ENCODE results near the gene TMEM19. TPM values are rescaled to one million over a fixed set of nuclear protein-coding genes. Genes with fewer than 3 reads are reported as not detected.
"Not testable (repeated sequence)": the region's sequence is repeated elsewhere in the genome, so short reads cannot be mapped to it uniquely, and the experiment has no call there.

TMEM19 gene
- total RNA-seq, 1 experiment from 2014 or later: 78.5 TPM

DNA sequence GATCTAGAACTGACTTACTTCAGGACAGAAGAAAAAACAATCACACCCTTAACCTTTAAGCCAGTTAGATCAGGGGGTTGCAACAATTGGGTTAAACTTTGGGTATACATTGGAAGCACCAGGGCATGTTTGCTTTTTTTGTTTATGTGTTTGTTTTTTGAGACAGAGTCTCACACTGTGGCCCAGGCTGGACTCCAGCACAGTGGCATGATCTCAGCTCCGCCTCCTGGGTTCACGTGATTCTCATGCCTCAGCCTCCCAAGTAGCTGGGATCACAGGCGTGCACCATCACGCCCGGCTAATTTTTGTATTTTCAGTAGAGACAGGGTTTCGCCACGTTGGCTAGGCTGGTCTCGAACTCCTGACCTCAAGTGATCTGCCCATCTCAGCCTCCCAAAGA, 16.3 kb downstream of the TMEM19 start:
- in situ Hi-C loops (cut with HindIII; ENCODE audit: low pct_unique_long_range_greater_than_20kb, low sequenced_read_pairs): not testable (repeated sequence)

DNA sequence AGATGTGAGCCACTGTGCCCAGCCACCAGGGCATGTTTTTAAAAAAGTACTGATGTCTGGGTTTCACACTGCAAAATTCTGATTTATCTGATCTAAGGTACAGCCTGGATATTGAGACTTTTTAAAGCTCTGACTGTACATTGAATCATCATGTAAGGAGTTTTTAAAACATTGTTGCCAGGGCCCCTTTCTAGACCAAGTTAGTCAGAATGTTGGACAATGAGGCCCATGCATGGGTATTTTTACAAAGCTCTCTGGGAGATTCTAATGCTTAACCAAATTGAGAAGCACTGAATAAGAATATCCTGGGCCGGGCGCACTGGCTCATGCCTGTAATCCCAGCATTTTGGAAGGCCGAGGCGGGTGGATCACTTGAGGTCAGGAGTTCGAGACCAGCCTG, 16.7 kb downstream of the TMEM19 start:
- DNase-seq (ENCODE audit: low read depth): no peak
- in situ Hi-C loops (cut with HindIII; ENCODE audit: low pct_unique_long_range_greater_than_20kb, low sequenced_read_pairs): no loop called here

More for the DNA sequence above, 16.3 kb downstream of the TMEM19 start:
- DNase-seq (ENCODE audit: low read depth): not testable (repeated sequence)

GRCh38 chr12:71703206-71703605, 17.3 kb downstream of the TMEM19 start:
- in situ Hi-C loops (cut with HindIII; ENCODE audit: low pct_unique_long_range_greater_than_20kb, low sequenced_read_pairs): no loop called here
- peak; percentile 45 for DNase-seq (ENCODE audit: low read depth)

DNA sequence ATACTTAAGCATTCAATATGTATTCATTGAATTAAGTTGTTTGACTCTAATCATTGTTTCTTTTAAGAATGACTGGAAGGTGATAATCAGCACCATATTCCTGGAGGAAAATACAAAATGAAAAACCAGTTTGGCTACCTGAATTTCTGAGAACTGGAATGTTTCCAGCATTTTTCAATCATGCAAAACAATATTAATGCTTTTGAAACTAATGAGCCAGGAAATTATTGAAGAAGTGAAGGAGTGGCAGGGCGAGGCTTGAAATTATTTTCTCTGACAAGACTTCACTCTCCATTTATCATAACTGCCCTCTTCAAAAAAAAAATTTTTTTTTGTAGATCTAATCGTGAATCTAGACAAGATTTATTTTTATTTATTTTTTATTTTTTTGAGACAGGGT, 19.0 kb downstream of the TMEM19 start:
- in situ Hi-C loops (cut with HindIII; ENCODE audit: low pct_unique_long_range_greater_than_20kb, low sequenced_read_pairs): no loop called here

DNA sequence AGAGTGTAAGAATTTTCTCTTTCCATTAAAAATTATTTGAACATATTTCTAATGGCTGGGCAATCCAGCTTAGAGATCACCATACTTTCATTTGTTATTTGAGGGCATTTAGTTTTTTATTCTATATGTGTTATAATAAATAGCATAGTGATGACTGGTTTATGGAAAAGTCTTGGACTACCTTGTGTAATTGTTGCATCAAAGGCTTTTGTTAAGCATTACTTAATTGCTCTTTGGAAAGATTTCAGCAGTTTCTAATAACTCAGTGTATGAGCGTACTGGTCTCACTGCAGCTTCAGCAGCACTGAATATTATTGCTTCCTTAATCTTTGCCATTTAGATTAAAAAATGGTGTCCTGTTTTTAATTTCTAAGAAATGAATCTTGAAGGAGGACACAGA, 22.8 kb downstream of the TMEM19 start:
- no peak for DNase-seq (ENCODE audit: low read depth)
- in situ Hi-C loops (cut with HindIII; ENCODE audit: low pct_unique_long_range_greater_than_20kb, low sequenced_read_pairs): no loop called here

More for the DNA sequence above, 19.0 kb downstream of the TMEM19 start:
- no peak for DNase-seq (ENCODE audit: low read depth)

- in situ Hi-C loops (cut with HindIII; ENCODE audit: low pct_unique_long_range_greater_than_20kb, low sequenced_read_pairs): no loop called here
- peak; percentile 87 for DNase-seq (ENCODE audit: low read depth)
These were observed 24.6 kb downstream of the TMEM19 start for GRCh38 chr12:71710276-71711125.

DNA sequence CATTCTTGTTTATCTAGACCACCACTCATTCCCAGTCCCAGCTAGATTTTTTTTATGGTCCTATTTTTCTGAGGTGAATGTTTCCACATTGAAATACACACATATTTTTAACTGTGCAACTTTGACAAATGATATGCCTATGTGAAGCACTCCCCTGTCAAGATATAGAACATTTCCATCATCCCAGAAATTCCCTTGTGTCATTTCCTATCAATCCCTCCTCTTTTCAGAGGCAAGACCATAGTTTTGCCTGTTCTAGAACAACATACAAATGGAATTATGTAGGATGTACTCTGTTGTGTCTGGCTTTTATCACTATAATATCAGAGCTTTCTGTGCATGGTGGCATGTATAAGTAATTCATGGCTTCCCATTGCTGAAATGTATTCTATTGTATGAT, 32.7 kb downstream of the TMEM19 start:
- DNase-seq (ENCODE audit: low read depth): no peak
- in situ Hi-C loops (cut with HindIII; ENCODE audit: low pct_unique_long_range_greater_than_20kb, low sequenced_read_pairs): no loop called here

DNA sequence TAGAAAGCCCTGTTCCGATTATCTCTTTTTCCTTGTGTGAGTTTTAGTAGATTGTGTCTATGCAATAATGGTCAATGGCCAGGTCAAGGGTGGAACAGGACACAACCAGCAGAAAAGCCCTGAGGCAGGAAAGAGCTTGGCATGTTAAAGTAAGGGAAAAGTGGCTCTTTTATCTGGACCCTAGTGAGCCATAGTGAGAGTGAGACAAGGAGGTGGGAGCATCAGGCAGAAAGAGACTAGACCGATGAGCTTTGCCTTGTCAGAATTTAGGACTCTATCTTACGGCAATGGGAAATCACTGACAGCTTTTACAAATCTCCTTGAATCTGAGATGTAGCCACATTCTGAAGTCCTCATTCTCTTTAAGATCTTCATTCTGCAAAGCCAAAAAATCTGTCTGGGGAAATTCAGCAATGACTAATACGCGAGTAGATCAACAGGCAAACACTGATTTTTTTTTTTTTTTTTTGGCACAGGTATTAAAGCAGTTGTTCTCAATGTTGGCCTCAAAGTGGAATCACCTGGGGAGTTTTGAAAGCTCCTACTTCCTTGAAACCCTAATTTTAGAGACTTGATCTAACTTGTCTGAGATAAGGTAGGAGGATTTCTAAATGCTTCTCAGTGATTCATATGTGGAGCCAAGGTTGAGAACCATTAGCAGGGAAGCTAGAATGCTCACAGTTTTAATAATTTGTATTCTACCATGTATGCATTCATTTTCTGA, 33.9 kb downstream of the TMEM19 start:
- in situ Hi-C loops (cut with HindIII; ENCODE audit: low pct_unique_long_range_greater_than_20kb, low sequenced_read_pairs): no loop called here
- DNase-seq (ENCODE audit: low read depth): no peak

GRCh38 chr12:71721783-71722505, 36.1 kb downstream of the TMEM19 start:
- in situ Hi-C loops (cut with HindIII; ENCODE audit: low pct_unique_long_range_greater_than_20kb, low sequenced_read_pairs): no loop called here
- DNase-seq (ENCODE audit: low read depth): no peak

DNA sequence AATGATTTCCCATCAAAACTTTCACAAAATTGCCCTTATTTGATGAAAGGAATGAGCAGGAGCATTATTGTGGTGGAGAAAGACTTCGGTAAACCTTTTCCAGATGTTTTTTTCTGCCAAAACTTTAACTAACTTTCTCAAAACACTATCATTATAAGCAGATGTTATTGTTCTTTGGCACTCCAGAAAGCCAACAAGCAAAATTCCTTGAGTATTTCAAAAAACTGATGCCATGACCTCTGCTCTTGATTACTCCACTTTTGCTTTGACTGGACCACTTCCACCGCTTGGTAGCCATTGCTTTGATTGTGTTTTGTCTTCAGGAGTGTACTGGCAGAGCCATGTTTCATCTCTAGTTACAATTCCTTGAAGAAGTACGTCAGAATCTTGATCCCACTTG, 39.1 kb downstream of the TMEM19 start:
- in situ Hi-C loops (cut with HindIII; ENCODE audit: low pct_unique_long_range_greater_than_20kb, low sequenced_read_pairs): no loop called here
- DNase-seq (ENCODE audit: low read depth): no peak

GRCh38 chr12:71726548-71726947, 40.7 kb downstream of the TMEM19 start:
- in situ Hi-C loops (cut with HindIII; ENCODE audit: low pct_unique_long_range_greater_than_20kb, low sequenced_read_pairs): no loop called here
- no peak for DNase-seq (ENCODE audit: low read depth)

GRCh38 chr12:71727958-71728357, 42.1 kb downstream of the TMEM19 start:
- DNase-seq (ENCODE audit: low read depth): no peak
- in situ Hi-C loops (cut with HindIII; ENCODE audit: low pct_unique_long_range_greater_than_20kb, low sequenced_read_pairs): no loop called here

DNA sequence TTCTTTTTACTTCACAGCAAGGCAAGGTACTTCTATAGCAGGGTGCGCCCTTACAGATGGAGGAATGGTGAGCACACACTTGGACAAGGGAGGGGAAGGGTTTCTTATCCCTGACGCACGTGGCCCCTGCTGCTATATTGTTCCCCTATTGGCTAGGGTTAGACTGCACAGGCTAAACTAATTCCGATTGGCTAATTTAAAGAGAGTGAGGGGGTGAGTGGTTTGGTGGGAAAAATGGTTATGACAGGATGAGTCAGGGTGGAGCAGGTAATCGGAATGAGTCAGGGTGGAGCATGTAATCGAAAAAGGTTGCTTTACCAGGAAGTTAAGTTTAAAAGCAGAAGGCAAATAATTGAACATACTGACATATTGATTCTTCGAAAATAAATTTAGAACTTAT, 45.1 kb downstream of the TMEM19 start:
- no peak for DNase-seq (ENCODE audit: low read depth)
- in situ Hi-C loops (cut with HindIII; ENCODE audit: low pct_unique_long_range_greater_than_20kb, low sequenced_read_pairs): no loop called here

DNA sequence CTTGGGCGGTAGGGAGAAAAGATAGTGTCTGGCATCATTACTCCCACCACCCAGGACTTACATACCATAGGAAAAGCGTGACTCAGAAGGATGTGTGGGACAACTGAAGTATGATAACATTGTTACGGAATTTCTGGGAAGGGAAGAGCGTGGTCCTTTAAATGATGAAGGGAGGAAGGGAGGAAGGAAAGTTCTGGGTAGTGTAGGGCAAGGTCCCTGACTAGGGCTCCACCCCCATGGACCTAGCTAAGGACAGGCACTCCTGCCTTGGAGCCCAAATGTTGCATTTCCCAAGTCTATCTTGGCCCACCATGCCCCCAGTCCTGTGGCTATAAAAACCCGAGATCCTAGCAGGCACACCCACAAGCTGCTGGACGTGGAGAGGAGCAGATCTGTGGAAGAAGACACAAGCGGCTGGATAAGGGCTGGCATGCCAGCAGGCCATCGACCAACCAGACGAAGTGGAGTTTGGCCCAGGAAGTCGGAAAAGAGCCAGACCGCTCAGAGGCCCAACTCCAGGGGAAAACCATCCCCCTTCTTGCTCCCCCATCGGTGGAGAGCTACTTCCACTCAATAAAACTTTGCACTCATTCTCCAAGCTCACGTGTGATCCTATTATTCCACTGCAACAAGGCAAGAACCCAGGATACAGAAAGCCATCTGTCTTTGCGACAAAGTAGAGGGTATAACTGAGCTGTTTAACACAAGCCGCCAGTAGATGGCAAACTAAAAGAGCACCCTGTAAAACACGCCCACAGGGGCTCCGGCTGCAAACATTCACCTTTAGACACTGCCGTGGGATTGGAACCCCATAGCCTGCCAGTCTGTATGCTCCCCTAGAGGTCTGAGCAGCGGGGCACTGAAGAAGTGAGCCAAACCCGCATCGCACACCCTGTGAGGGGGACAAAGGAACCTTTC, 45.8 kb downstream of the TMEM19 start:
- no peak for DNase-seq (ENCODE audit: low read depth)
- in situ Hi-C loops (cut with HindIII; ENCODE audit: low pct_unique_long_range_greater_than_20kb, low sequenced_read_pairs): no loop called here

GRCh38 chr12:71732357-71732712, 46.5 kb downstream of the TMEM19 start:
- no peak for DNase-seq (ENCODE audit: low read depth)
- in situ Hi-C loops (cut with HindIII; ENCODE audit: low pct_unique_long_range_greater_than_20kb, low sequenced_read_pairs): no loop called here

GRCh38 chr12:71737197-71737596, 51.3 kb downstream of the TMEM19 start:
- no peak for DNase-seq (ENCODE audit: low read depth)
- in situ Hi-C loops (cut with HindIII; ENCODE audit: low pct_unique_long_range_greater_than_20kb, low sequenced_read_pairs): no loop called here

DNA sequence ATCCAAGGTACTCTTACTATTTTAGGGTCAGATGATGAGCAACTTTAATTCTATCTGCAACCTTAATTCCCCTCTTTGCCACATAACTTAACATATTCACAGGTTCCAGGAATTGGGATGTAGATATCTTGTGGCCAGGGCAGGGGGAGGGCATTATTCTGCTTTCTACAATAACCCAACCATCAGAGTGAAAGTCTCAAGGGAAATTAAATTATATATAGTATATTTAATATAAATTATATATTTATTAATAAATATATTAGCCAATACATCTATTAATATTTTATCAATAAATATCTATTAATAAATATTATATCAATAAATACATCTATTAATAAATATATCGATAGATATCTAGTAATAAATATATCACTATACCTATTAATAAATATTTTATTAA, 57.1 kb downstream of the TMEM19 start:
- in situ Hi-C loops (cut with HindIII; ENCODE audit: low pct_unique_long_range_greater_than_20kb, low sequenced_read_pairs): no loop called here

More for the DNA sequence above, 57.1 kb downstream of the TMEM19 start:
- DNase-seq (ENCODE audit: low read depth): no peak

Measured in Caki2 (cell line).